GM12865 (cell line): ENCODE data around the gene ROCK1.

Experiments used
- DNase-seq: peaks from one replicate; pipeline ENCODE4 v3.0.0; 2010; ENCODE audit warnings: low read depth
- H3K4me3 ChIP-seq: 2 replicates; pipeline ENCODE4 v1.5.1; 2011; ENCODE audit warnings: mild to moderate bottlenecking, low read depth, low read length, control low read depth
- CTCF ChIP-seq: IDR thresholded peaks from 2 replicates; pipeline ENCODE4 v1.5.1; 2011; ENCODE audit warnings: low read length, control low read depth, low read depth, inconsistent platforms; ENCODE audit not compliant: insufficient read depth; ENCODE audit errors: missing control alignments

The ROCK1 gene

DNA sequence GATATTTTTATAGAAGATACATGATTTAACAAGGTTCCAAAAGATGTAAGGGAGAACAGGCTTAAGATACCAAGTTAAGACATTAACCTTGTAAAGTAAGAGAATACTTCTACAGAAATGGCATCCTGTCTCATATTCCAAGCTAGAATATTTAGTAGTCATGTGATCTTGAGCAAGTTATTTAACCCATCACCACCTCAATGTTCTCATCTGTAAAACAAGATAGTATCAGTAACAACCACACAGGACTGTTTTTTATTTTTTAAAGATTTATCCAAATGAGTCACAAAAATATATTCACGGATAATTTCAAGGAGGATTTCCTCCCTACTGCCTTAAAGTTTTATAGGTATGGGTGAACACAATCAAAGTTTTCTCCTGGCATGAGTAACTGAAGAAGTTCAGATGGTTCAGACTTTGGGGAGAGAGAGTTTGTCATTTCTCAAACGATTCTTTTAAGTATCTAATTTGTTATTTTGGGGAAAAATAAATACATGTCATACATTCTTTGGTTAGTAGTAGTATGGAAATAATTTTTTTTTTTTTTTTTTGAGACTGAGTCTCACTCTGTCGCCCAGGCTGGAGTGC is 25.9 kb downstream of the ROCK1 start:
- TF ChIP-seq CTCF, result no peak
- DNase-seq, result no peak
- no peak overlapping the region for H3K4me3 ChIP-seq

DNA sequence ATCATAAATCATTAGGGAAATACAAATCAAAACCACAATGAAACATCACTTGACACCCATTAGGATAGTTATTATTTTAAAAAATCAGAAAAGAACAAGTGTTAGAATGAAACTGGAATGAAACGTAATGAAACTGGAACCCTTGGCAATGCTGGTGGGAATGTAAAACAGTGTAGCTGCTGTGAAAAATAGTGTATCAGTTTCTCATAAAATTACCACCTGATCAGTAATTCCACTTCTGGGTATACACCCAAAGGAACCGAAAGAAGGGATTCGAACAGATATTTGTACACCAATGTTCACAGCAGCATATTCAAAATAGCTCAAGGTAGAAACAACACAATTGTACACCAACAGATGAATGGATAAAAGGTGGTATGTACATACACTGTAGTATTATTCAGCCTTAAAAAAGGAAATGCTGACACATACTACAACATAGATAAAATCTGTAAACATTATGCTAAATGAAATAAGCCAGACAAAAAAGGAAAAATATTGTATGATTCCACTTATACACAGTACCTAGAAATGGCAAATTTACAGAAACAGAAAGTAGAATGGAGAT is 27.0 kb downstream of the ROCK1 start:
- H3K4me3 ChIP-seq, result no peak overlapping the region
- DNase-seq, result no peak
- TF ChIP-seq CTCF, result no peak

GRCh38 chr18:21083017-21083416 is 28.6 kb downstream of the ROCK1 start:
- DNase-seq, result no peak
- TF ChIP-seq CTCF, result no peak
- no peak overlapping the region for H3K4me3 ChIP-seq

- no peak for TF ChIP-seq CTCF
- no peak overlapping the region for H3K4me3 ChIP-seq
- DNase-seq, result no peak
Measured at GRCh38 chr18:21081426-21081825, 30.2 kb downstream of the ROCK1 start.

DNA sequence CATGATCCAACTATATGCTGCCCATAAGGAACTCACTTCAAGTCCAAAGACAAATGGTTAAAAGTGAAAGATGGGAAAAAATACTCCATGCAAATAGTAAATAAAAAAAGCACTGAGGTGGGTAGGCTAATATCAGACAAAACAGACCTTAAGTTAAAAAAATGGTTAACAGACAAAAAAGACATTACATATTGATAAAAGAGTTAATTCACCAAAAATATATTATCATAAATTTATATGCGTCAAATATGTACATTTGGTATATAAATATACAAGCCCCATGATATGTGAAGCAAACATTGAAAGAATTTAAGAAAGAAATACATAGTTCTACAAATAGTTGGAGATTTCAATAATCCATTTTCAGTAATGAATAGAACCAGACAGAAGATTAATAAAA is 31.0 kb downstream of the ROCK1 start:
- TF ChIP-seq CTCF, result no peak
- no peak for DNase-seq
- H3K4me3 ChIP-seq, result no peak overlapping the region

GRCh38 chr18:21074336-21075323 is 37.0 kb downstream of the ROCK1 start:
- H3K4me3 ChIP-seq, result no peak overlapping the region

More at GRCh38 chr18:21074336-21075323, 37.0 kb downstream of the ROCK1 start:
- no peak for DNase-seq
- TF ChIP-seq CTCF, result no peak
